NCI-H2107 (cell line): ENCODE measurements around the gene OMG.
"Not testable (repeated sequence)": the region's sequence is repeated elsewhere in the genome, so short reads cannot be mapped to it uniquely, and the experiment has no call there.

Experiments
- DNase-seq: peaks from one replicate; lab custom pipeline; 2025; lab: John Stamatoyannopoulos, UW

OMG gene

DNA sequence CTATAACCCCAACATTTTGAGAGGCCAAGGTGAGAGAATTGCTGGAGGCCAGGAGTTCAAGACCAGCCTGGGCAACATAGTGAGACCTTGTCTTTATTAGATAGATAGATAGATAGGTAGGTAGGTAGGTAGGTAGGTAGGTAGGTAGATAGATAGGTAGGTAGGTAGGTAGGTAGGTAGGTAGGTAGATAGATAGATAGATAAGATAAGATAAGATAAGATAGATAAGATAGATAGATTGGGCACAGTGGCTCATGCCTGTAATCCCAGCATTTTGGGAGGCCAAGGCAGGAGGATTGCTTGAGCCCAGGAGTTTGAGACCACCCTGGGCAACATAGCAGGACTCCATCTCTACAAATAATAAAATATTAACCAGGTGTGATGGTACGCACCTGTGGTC is 34.1 kb downstream of the OMG start:
- DNase-seq: not testable (repeated sequence)

DNA sequence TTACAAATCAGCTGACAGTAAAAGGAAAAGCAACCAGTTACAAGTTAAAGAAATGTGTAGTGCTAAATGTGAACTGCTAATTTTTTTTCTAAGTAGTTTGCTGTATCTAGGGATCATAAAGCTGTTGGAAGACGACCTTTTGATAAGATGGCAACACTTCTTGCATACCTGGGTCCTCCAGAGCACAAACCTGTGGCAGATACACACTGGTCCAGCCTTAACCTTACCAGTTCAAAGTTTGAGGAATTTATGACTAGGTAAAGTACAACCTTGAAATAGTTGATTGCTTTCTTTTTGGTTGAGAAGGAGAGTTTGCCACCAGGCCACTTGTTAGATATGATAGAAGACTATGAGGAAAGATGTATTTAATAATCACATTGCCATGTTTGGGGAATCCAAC is 35.4 kb downstream of the OMG start:
- DNase-seq: no peak

DNA sequence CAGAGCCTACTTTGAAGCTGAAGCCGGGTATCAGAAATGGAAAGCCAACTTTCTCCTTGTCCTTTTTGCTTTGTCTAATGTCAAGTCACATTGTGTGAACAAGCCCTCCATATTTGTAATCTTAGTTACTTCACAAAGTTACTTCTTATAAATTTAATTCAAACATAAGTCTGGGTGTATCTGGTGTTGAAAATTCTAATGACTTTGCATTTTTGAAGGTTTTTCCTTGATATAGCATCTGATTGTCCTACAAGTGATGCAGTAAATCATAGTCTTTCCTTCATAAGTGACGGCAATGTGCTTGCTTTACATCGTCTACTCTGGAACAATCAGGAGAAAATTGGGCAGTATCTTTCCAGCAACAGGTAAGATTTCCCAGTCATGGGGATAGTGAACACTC is 36.9 kb downstream of the OMG start:
- no peak for DNase-seq

DNA sequence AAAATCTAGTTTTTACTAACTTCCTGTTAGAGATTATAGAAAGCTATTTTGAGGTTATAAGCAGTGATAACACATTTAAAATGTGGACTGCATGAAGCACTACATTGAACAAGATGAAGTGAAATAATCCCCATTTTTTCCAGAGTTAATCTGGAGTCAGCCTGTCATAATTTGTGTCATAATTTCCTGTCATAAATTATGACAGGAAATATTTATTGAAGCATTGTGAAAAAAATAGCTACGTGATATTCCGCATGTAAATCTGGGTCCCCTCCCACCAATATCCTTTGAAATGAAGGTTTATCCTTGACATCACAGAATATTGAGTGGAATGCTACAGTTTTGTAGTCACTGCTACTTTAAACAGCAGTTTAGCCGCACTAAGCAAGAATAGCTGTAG is 40.1 kb downstream of the OMG start:
- DNase-seq: no peak

DNA sequence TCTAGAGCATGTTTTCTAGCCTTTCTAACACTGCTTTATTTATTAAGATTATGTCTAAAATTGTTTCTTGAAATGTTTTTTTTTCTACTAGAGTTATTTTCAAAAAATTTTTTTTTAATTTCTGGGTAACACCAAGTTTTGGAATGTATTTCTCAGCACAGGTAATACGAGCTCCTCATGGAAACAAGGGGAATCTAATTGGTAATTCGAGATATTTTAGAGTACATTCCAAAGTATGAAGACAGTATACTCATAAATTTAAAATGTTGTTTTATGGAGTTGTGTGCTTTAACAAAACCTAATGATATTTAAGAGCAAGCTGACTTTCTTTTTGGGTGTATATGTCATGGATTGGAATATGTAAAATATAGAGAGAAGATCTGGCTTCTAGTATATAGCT is 42.4 kb downstream of the OMG start:
- DNase-seq: no peak

DNA sequence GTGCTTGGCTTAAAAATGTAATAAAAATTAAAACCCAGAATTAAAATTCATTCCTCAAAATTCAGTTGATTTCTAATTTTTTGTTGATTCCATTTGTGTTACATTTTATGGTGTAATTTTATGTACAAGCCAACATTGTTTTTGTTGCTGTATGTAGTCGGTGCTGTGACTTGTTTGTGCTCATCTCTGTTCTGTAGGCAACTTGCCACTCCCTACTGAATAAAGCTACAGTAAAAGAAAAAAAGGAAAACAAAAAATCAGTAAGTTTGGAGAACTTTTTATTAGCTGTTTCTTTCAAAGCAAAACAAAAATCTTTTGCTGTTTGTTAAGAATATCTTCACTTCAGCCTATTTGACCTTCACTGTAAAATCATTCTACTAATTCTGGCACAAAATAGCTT is 44.3 kb downstream of the OMG start:
- DNase-seq: no peak

DNA sequence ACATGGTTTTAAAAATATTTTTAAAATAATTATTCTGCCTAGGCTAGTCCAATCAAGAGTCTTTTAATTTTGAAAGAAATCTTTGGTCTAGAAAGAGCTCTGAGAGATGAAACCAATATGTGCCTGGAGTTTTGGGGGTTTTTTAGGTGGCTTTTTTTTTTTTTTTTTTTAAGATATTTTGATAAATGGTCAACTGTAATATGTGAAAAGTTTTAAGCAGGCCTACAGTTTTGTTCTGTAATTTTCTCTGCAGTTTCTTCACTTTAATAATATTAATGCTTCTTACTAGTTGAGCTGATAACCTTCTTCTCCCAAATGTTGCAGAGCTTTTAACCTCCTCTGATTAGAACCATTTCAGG is 45.1 kb downstream of the OMG start:
- no peak for DNase-seq

DNA sequence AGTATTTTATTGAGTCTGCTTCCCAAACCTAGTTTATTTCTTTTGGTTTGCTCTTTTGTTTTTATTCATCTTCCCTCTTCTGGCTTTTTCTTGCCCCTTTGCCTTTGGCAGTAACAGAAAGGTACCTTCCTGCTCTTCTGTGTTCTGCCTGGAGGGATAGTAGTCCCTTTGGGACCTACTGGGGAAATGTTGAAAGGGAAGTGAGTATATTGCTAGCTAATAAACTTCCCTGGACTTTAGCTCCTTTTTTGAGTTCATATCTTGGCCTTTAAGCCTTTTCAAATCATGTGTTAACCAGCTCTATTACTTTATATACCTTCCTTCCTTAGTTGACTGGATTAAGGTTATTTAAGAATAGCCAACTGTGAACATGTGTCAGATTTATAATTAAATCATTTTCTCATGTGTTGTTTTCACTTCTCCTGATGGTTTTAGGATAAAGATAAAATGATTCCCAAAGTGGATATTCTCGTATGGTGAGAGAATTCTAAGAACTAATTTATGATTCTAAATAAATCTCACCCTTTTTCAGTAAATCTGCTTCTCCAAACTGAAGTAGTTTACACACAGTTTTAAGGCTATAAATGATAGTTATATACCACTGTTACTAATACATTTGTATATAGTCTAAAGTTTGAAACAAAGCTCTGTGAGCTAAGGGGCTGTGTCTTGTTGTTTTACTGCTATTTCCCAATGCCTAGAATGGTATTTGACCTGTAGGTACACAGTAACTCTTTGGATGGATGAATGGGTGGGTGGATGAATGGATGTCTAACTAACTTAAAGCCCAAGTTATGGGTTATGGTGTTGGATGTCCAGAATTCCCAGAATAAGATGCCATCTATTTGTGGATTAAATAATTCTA is 45.7 kb downstream of the OMG start:
- no peak for DNase-seq

DNA sequence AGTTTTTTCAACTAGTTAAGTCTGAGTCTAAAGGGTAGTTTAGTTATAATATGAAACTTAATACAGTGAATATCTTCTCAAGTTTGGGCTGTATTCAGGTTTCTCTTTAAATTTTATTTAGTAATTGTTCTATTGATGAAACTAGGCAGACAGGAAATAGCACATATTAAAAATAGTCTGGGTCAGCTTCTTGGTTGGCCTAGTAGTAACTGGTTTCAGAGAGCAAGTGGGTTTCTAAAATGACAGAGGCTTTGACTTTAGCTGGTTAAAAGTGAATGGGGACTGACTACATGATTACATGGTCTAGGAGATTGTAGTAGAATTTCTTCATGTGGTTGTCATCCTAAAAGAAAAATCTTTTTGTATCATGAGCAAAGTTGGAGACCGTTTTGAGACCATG is 46.8 kb downstream of the OMG start:
- DNase-seq: no peak

DNA sequence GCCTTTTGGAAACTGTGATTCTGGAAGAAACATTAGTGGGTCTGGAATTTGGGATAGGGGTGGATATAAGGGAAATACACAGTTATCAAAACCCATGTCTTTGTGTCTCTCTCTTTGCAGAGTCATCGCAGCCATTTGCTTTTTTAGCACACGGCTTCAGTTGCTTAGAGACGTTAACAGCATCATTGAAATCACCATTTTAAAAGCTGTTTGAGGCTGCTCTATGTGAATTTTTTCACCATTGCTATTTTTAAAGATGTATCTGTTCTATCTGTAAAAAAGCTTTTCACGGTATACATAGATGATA is 47.3 kb downstream of the OMG start:
- no peak for DNase-seq

DNA sequence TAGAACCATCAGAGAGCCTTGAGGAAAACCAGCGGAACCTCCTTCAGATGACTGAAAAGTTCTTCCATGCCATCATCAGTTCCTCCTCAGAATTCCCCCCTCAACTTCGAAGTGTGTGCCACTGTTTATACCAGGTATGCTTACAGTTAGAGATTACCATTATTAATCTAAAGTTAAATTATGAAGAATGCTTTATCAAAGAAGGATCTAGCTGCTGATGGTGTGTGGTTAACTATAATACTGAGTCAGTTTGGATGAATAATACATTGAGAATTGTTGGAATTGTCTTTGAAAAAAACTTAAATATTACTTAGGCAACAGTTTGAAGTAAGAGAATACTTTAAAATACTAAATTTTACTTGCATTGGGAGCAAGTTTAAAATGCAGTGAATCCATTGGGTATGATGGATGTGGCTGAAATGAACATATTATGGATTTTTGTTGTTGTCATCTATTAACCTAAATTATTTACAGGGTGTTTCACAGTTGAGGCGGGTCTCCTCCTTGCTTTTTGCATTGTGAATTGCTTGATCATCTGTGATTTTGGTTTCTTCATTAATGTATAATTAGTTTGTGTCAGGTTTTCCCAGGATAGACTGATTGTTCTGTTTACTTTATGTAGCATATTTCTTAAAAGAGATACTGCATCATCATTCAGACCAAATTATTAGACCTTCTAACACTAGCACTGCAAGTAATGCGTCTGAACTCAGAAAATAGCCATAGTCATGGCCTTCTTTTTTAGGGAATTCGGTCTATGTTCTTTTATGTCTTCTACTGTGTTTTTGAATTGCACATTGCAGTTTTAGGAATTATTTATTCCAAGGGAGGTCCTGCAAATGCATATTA is 47.8 kb downstream of the OMG start:
- no peak for DNase-seq
